Neural cell (in vitro differentiated cells): ENCODE data around the gene CMBL.

Experiments
- EP300 ChIP-seq: fragments of 450-650 bp; conservative IDR thresholded peaks from 2 replicates; pipeline ENCODE4 v1.6.1; 2014; ENCODE audit warnings: antibody characterized with exemption, mild to moderate bottlenecking, moderate library complexity; ENCODE audit not compliant: poor library complexity, severe bottlenecking
- EZH2 ChIP-seq: fragments of 200-600, 300-800 bp; shearing (Covaris generic), sonication (generic); IDR thresholded peaks from 2 replicates; pipeline ENCODE4 v1.6.1; 2014; ENCODE audit warnings: antibody characterized with exemption, low read length, borderline replicate concordance, mild to moderate bottlenecking; ENCODE audit not compliant: insufficient read depth, poor library complexity, severe bottlenecking
- POLR2AphosphoS5 ChIP-seq: IDR thresholded peaks from 2 replicates; pipeline ENCODE4 v1.6.1; 2012
- TF ChIP-seq, protein P1 (sequence below): fragments of 450-650 bp; IDR thresholded peaks from 2 replicates; pipeline ENCODE4 v1.5.1; 2014; ENCODE audit warnings: antibody characterized with exemption, mild to moderate bottlenecking, moderate library complexity; ENCODE audit not compliant: poor library complexity, severe bottlenecking

DNA sequence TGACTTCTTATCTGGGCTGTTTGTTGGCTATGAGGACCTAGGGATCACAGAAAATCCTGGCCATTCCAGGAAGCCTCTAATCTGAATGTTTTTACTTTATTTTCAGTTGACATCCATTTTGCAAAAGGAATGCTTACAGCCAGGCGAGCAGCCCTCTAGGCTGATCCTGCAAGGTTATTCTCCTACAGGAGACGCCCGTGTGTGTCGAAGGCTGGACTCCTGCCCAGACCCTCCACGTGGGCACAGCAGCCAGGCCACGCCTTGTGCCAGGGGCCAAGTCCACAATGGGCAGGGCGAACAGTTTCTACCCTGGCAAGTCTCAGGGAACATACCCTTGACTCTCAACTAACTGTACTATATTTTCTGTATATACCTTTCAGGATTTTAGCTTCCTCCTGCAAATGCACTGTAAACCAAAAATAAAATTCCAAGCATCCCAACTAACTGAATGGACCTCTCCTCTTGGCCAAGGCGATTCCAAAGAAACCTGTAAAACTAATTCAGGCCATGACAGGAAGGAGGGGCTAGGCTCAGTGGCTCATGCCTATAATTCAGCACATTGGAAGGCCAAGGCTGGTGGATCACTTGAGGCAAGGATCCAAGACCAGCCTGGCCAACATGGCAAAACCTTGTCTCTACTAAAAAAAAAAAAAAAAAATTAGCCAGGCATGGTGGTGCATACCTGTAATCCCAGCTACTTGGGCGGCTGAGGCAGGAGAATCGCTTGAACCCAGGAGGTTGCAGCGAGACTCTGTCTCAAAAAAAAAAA lies 5.7 kb downstream of the CMBL start:
- TF ChIP-seq, protein P1, sequence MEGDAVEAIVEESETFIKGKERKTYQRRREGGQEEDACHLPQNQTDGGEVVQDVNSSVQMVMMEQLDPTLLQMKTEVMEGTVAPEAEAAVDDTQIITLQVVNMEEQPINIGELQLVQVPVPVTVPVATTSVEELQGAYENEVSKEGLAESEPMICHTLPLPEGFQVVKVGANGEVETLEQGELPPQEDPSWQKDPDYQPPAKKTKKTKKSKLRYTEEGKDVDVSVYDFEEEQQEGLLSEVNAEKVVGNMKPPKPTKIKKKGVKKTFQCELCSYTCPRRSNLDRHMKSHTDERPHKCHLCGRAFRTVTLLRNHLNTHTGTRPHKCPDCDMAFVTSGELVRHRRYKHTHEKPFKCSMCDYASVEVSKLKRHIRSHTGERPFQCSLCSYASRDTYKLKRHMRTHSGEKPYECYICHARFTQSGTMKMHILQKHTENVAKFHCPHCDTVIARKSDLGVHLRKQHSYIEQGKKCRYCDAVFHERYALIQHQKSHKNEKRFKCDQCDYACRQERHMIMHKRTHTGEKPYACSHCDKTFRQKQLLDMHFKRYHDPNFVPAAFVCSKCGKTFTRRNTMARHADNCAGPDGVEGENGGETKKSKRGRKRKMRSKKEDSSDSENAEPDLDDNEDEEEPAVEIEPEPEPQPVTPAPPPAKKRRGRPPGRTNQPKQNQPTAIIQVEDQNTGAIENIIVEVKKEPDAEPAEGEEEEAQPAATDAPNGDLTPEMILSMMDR, result no peak
- TF ChIP-seq EP300 (no peak), POLR2AphosphoS5 (no peak), EZH2 (no peak)
